HG02759 (cell line): ENCODE measurements around the gene TMEM50A.
"Not testable (repeated sequence)": the region's sequence is repeated elsewhere in the genome, so short reads cannot be mapped to it uniquely, and the experiment has no call there.

ENCODE experiments used
- ATAC-seq: cut with Tn5 transposase; IDR thresholded peaks from one replicate; pipeline ENCODE4 v1.9.1; 2021; ENCODE audit warnings: mild to moderate bottlenecking, moderate library complexity; ENCODE audit not compliant: unreplicated experiment

TMEM50A gene

GRCh38 chr1:25329950-25330349 lies 8.2 kb upstream of the TMEM50A start:
- ATAC-seq = not testable (repeated sequence)

GRCh38 chr1:25336922-25337354 lies 1.2 kb upstream of the TMEM50A start:
- ATAC-seq = not testable (repeated sequence)

- ATAC-seq = peak; percentile 41
Measured at GRCh38 chr1:25337483-25338187, 499 bp upstream of the TMEM50A start.

GRCh38 chr1:25338986-25339385 lies 852 bp downstream of the TMEM50A start:
- no peak for ATAC-seq

- no peak for ATAC-seq
Measured at GRCh38 chr1:25341746-25342145, 3.6 kb downstream of the TMEM50A start.

GRCh38 chr1:25342846-25343245 lies 4.7 kb downstream of the TMEM50A start:
- no peak for ATAC-seq

GRCh38 chr1:25343872-25344271 lies 5.7 kb downstream of the TMEM50A start:
- ATAC-seq = no peak

- ATAC-seq = no peak
Measured at GRCh38 chr1:25347556-25347955, 9.4 kb downstream of the TMEM50A start.

- ATAC-seq = no peak
Measured at GRCh38 chr1:25349606-25350005, 11.5 kb downstream of the TMEM50A start.

- no peak for ATAC-seq
Measured at GRCh38 chr1:25355841-25356395, 17.8 kb downstream of the TMEM50A start.

GRCh38 chr1:25356441-25356840 lies 18.3 kb downstream of the TMEM50A start:
- no peak for ATAC-seq

GRCh38 chr1:25356848-25357247 lies 18.7 kb downstream of the TMEM50A start:
- ATAC-seq = no peak

- ATAC-seq = no peak
Measured at GRCh38 chr1:25360596-25361581, 22.8 kb downstream of the TMEM50A start.

GRCh38 chr1:25361901-25362300 lies 23.8 kb downstream of the TMEM50A start:
- no peak for ATAC-seq

- ATAC-seq = not testable (repeated sequence)
Measured at GRCh38 chr1:25362634-25363559, 24.8 kb downstream of the TMEM50A start.

- ATAC-seq = no peak
Measured at GRCh38 chr1:25369241-25369640, 31.1 kb downstream of the TMEM50A start.

- ATAC-seq = not testable (repeated sequence)
Measured at GRCh38 chr1:25369691-25370271, 31.6 kb downstream of the TMEM50A start.

GRCh38 chr1:25371757-25372156 lies 33.6 kb downstream of the TMEM50A start:
- ATAC-seq = not testable (repeated sequence)

- not testable (repeated sequence) for ATAC-seq
Measured at GRCh38 chr1:25378367-25378766, 40.2 kb downstream of the TMEM50A start.

- not testable (repeated sequence) for ATAC-seq
Measured at GRCh38 chr1:25382543-25382942, 44.4 kb downstream of the TMEM50A start.
